Peyer's patch (tissue), 4 donors: Measurements from ENCODE around the gene CATSPERE.

Source experiments
- POLR2A ChIP-seq, 2 donors: fragments of 450-650 bp; IDR thresholded peaks; one replicate each; pipeline ENCODE4 v1.5.1; 2017; ENCODE audit warnings: antibody characterized with exemption in 2 of 2, mild to moderate bottlenecking in 2 of 2, moderate library complexity in 2 of 2
- TF ChIP-seq, protein P1 (sequence below), 6 experiments: fragments of 450-650 bp in 4 of 6; fragments of 200-600 bp in 2 of 6; sonication (generic) in 1 of 6; IDR thresholded peaks; one replicate each; pipeline ENCODE4 v1.5.1; 2017 to 2019; ENCODE audit warnings: antibody characterized with exemption in 6 of 6, mild to moderate bottlenecking in 3 of 6, moderate library complexity in 1 of 6

DNA sequence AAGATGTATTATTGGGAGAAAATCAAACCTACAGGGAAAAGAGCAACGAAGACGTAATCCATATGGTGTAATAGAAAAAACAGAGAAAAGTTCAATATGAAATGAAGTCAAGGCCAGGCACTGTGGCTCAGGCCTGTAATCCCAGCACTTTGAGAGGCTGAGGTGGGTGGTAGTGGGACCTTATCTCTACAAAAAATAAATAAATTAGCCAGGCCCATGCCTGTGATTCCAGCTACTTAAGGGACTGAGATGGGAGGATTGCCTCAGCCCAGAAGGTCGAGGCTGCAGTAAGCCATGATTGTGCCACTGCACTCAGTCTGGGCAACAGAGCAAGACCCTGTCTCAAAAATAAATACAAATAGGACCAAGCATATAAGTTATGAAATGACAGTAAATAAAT is 203.3 kb downstream of the CATSPERE start:
- TF ChIP-seq, protein P1, sequence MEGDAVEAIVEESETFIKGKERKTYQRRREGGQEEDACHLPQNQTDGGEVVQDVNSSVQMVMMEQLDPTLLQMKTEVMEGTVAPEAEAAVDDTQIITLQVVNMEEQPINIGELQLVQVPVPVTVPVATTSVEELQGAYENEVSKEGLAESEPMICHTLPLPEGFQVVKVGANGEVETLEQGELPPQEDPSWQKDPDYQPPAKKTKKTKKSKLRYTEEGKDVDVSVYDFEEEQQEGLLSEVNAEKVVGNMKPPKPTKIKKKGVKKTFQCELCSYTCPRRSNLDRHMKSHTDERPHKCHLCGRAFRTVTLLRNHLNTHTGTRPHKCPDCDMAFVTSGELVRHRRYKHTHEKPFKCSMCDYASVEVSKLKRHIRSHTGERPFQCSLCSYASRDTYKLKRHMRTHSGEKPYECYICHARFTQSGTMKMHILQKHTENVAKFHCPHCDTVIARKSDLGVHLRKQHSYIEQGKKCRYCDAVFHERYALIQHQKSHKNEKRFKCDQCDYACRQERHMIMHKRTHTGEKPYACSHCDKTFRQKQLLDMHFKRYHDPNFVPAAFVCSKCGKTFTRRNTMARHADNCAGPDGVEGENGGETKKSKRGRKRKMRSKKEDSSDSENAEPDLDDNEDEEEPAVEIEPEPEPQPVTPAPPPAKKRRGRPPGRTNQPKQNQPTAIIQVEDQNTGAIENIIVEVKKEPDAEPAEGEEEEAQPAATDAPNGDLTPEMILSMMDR (IDR thresholded peaks at IDR 0.05): no peak
- TF ChIP-seq POLR2A (IDR thresholded peaks at IDR 0.05): no peak
